Activated T-cell treated with anti-CD3 and anti-CD28 coated beads for 24 hours (primary cell): ENCODE results near the gene STOX2.
"Not testable (repeated sequence)": the region's sequence is repeated elsewhere in the genome, so short reads cannot be mapped to it uniquely, and the experiment has no call there.

Experiments used
- DNase-seq: peaks from one replicate; pipeline ENCODE4 v3.0.0-alpha.2; 2020; ENCODE audit warnings: low read depth

STOX2 gene

GRCh38 chr4:183936047-183936446 lies 30.9 kb downstream of the STOX2 start:
- DNase-seq: no peak

- DNase-seq: no peak
Observed at GRCh38 chr4:183936574-183937345, 31.7 kb downstream of the STOX2 start.

- no peak for DNase-seq
Observed at GRCh38 chr4:183940864-183941263, 35.8 kb downstream of the STOX2 start.

GRCh38 chr4:183941964-183942363 lies 36.9 kb downstream of the STOX2 start:
- no peak for DNase-seq

GRCh38 chr4:183945741-183946140 lies 40.6 kb downstream of the STOX2 start:
- DNase-seq: no peak

GRCh38 chr4:183950536-183950935 lies 45.4 kb downstream of the STOX2 start:
- DNase-seq: no peak

GRCh38 chr4:183952652-183953051 lies 47.5 kb downstream of the STOX2 start:
- not testable (repeated sequence) for DNase-seq

GRCh38 chr4:183959319-183960045 lies 54.4 kb downstream of the STOX2 start:
- no peak for DNase-seq

GRCh38 chr4:183960046-183960420 lies 54.9 kb downstream of the STOX2 start:
- DNase-seq: no peak

- DNase-seq: no peak
Observed at GRCh38 chr4:183960962-183961541, 55.9 kb downstream of the STOX2 start.

- no peak for DNase-seq
Observed at GRCh38 chr4:183961795-183962194, 56.7 kb downstream of the STOX2 start.

- no peak for DNase-seq
Observed at GRCh38 chr4:183962419-183962818, 57.3 kb downstream of the STOX2 start.

GRCh38 chr4:183966371-183966770 lies 61.3 kb downstream of the STOX2 start:
- no peak for DNase-seq

- no peak for DNase-seq
Observed at GRCh38 chr4:183967266-183967665, 62.2 kb downstream of the STOX2 start.

GRCh38 chr4:183968502-183968901 lies 63.4 kb downstream of the STOX2 start:
- DNase-seq: no peak

GRCh38 chr4:183968931-183969330 lies 63.8 kb downstream of the STOX2 start:
- DNase-seq: no peak

- DNase-seq: no peak
Observed at GRCh38 chr4:183969596-183969995, 64.5 kb downstream of the STOX2 start.

- DNase-seq: no peak
Observed at GRCh38 chr4:183971929-183972490, 66.9 kb downstream of the STOX2 start.

GRCh38 chr4:183977707-183978106 lies 72.6 kb downstream of the STOX2 start:
- DNase-seq: no peak

GRCh38 chr4:183984566-183984965 lies 79.5 kb downstream of the STOX2 start:
- no peak for DNase-seq

GRCh38 chr4:183985786-183986185 lies 80.7 kb downstream of the STOX2 start:
- no peak for DNase-seq

GRCh38 chr4:183986291-183986970 lies 81.3 kb downstream of the STOX2 start:
- no peak for DNase-seq
